KMS-11 (cell line): ENCODE measurements around the gene ANKRD40.

ENCODE experiments used
- H2AFZ ChIP-seq: fragments of 200-600 bp; sonication (generic); 2 replicates; pipeline ENCODE4 v1.6.1; 2016; ENCODE audit warnings: antibody characterized with exemption, mixed run types, low read depth
- H3K27ac ChIP-seq: fragments of 200-600 bp; sonication (generic); 2 replicates; pipeline ENCODE4 v1.6.1; 2016; ENCODE audit warnings: mild to moderate bottlenecking, mixed run types
- H3K27me3 ChIP-seq: fragments of 200-600 bp; sonication (generic); 2 replicates; pipeline ENCODE4 v1.6.1; 2017; ENCODE audit warnings: mild to moderate bottlenecking, low read depth, mixed run types, moderate library complexity; ENCODE audit not compliant: insufficient read depth
- H3K36me3 ChIP-seq: fragments of 200-600 bp; sonication (generic); 2 replicates; pipeline ENCODE4 v1.6.1; 2017; ENCODE audit warnings: mild to moderate bottlenecking, mixed run types; ENCODE audit not compliant: insufficient read depth
- H3K4me1 ChIP-seq: fragments of 200-600 bp; sonication (generic); 2 replicates; pipeline ENCODE4 v1.6.1; 2016; ENCODE audit warnings: mild to moderate bottlenecking, low read depth, mixed run types; ENCODE audit not compliant: poor library complexity, severe bottlenecking
- H3K4me2 ChIP-seq: fragments of 200-600 bp; sonication (generic); 2 replicates; pipeline ENCODE4 v1.7.0; 2016; ENCODE audit warnings: mild to moderate bottlenecking, mixed run types
- H3K4me3 ChIP-seq: fragments of 200-600 bp; sonication (generic); IDR thresholded peaks from 2 replicates; pipeline ENCODE4 v1.6.1; 2017; ENCODE audit warnings: low read depth, low read length, mixed read lengths; ENCODE audit not compliant: insufficient read depth
- H3K79me2 ChIP-seq: fragments of 200-600 bp; sonication (generic); 2 replicates; pipeline ENCODE4 v1.6.1; 2016; ENCODE audit warnings: low read depth, mixed run types; ENCODE audit not compliant: insufficient read depth
- H3K9ac ChIP-seq: fragments of 200-600 bp; sonication (generic); 2 replicates; pipeline ENCODE4 v1.6.1; 2016; ENCODE audit warnings: mild to moderate bottlenecking, mixed run types
- H4K20me1 ChIP-seq: fragments of 200-600 bp; sonication (generic); 2 replicates; pipeline ENCODE4 v1.6.1; 2016; ENCODE audit warnings: mild to moderate bottlenecking, mixed run types; ENCODE audit not compliant: insufficient read depth
- TF ChIP-seq, protein P1 (sequence below): fragments of 200-600 bp; sonication (generic); conservative IDR thresholded peaks from 2 replicates; pipeline ENCODE4 v1.6.1; 2017; ENCODE audit warnings: low read depth, mild to moderate bottlenecking, antibody characterized with exemption, low read length, moderate library complexity, mixed read lengths

ANKRD40 gene

DNA sequence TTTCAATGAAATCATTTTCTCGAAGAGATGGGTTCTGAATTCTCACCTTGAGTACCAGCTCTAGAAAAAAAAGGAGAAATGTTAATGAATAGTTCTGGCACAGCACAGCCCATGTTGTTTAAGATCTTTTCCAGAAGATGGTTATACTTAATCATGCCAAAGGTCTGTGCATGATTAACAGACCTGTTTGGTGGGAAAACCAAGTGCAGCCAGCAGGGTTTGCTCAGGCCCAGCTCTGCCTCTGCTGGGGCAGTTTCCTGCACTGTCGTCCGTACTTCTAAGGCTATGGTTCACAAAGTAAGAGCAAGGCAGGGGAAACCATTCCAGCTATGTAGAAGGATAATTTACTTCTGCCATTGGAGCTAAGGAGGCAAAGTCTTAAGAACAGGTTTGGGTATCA is 10.7 kb downstream of the ANKRD40 start:
- Histone ChIP-seq H2AFZ (no peak overlapping the region), H3K27ac (peak overlapping the region; percentile 64), H3K4me2 (peak overlapping the region; percentile 86), H3K4me3 (no peak overlapping the region), H4K20me1 (no peaks in the 10 kb centered on the region; the same call in 1 of the 2 replicates), H3K36me3 (no peaks in the 10 kb centered on the region; the same call in 1 of the 2 replicates), H3K9ac (peak overlapping the region; percentile 7; the same call in 1 of the 2 replicates), H3K27me3 (no peaks in the 10 kb centered on the region), H3K4me1 (peaks cover 53% of the 10 kb centered on the region), H3K79me2 (peaks cover 20% of the 10 kb centered on the region; the same call in 1 of the 2 replicates)
- TF ChIP-seq, protein P1, sequence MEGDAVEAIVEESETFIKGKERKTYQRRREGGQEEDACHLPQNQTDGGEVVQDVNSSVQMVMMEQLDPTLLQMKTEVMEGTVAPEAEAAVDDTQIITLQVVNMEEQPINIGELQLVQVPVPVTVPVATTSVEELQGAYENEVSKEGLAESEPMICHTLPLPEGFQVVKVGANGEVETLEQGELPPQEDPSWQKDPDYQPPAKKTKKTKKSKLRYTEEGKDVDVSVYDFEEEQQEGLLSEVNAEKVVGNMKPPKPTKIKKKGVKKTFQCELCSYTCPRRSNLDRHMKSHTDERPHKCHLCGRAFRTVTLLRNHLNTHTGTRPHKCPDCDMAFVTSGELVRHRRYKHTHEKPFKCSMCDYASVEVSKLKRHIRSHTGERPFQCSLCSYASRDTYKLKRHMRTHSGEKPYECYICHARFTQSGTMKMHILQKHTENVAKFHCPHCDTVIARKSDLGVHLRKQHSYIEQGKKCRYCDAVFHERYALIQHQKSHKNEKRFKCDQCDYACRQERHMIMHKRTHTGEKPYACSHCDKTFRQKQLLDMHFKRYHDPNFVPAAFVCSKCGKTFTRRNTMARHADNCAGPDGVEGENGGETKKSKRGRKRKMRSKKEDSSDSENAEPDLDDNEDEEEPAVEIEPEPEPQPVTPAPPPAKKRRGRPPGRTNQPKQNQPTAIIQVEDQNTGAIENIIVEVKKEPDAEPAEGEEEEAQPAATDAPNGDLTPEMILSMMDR, result no peak

DNA sequence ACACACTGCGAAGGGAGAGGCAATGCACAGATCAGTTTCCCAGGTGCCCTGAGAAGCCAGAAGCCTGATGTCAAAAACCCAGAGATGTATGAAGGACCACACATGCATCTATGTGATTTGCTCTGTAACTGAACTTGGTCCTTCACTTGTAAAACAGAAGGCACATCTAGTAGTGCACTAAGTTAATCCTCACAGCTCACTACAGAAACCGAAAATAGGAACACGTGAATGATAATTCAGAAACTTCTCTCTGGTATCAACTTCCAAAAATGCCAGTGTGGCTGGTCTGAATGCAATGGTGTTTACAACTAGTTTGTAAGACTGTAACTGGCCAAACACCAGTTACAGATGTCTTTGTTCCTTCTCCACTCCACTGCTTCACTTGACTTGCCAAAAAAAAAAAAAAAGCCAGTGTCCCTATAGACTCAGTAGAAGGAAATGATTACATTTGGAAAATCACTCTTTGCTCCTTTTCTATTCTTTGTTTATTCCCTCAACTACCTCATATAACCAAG is 11.3 kb downstream of the ANKRD40 start:
- Histone ChIP-seq H3K9ac (peak overlapping the region; percentile 7; the same call in 1 of the 2 replicates), H3K4me3 (no peak overlapping the region), H3K4me1 (peaks cover 53% of the 10 kb centered on the region), H3K79me2 (peaks cover 15% of the 10 kb centered on the region; the same call in 1 of the 2 replicates), H3K36me3 (no peaks in the 10 kb centered on the region; the same call in 1 of the 2 replicates), H3K27ac (peak overlapping the region; percentile 64), H3K27me3 (no peaks in the 10 kb centered on the region), H4K20me1 (no peaks in the 10 kb centered on the region; the same call in 1 of the 2 replicates), H2AFZ (no peak overlapping the region), H3K4me2 (peak overlapping the region; percentile 86)
- TF ChIP-seq, protein P1, result no peak

DNA sequence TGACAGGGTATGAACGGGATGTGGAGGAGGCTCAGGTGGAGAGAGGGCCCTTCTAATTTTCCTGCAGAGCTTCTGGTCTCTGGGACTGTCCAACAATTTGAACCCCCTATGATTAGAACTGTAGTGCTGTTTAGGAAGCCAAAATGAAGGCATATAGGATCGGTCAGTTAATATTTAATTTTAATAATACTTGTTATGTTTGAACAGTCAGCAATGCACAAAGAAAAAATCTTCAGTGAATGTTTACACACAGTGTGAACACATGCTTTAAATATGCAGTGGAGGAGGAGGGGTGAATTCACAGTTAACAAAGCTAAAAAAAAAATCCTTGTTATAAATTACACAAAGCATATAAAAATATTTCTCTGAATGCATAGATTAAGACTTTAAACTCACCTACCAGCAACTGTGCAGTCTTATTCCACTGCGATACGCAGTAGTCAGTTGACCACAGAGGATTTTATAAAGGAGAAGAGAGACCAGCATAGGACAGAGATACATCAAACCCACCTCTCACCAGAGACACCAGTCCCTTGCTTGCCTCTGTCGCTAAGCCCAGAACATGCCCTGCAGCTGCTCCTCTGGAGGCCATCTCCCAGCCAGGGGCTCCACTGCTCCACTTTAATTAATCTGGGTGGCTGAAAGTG is 14.6 kb downstream of the ANKRD40 start:
- H3K4me3 ChIP-seq, result no peak overlapping the region
- H3K4me1 ChIP-seq, result peaks cover 41% of the 10 kb centered on the region
- H3K4me2 ChIP-seq, result no peak overlapping the region
- H3K27ac ChIP-seq, result no peak overlapping the region
- H3K27me3 ChIP-seq, result no peaks in the 10 kb centered on the region
- H3K79me2 ChIP-seq, result no peaks in the 10 kb centered on the region; the same call in 1 of the 2 replicates
- no peak overlapping the region for H3K9ac ChIP-seq
- no peaks in the 10 kb centered on the region; the same call in 1 of the 2 replicates for H3K36me3 ChIP-seq
- TF ChIP-seq, protein P1, result no peak
- no peaks in the 10 kb centered on the region for H4K20me1 ChIP-seq
- no peak overlapping the region for H2AFZ ChIP-seq

DNA sequence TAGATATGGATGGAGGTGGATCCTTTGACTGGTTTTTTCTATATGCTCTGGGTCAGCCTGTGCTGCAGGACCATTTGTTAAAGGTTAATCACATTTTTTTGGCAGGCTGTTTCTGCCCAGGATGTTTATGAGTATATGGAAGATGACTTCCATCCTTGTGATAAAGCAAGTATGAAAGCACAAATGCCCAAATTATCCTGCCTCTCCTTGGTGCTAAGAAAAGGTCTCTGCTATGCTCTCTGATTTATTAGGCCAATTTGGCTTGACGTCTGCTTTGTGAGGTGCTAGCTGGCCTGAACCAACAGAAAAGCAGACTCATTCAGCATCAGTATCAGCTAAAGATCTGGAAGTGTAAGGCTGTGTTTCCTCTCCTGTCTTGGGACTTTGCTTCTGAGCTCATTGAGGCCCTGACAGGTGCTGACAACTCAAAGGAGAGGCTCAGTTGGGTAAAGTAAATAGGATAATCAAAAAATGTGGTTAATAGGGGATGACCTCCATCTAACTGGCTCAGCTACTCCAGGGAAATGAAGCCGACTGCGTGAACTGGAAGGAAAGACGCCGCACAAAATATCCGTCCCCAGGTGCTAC is 15.2 kb downstream of the ANKRD40 start:
- H3K4me1 ChIP-seq, result peaks cover 35% of the 10 kb centered on the region
- TF ChIP-seq, protein P1, result no peak

More for the DNA sequence above, 15.2 kb downstream of the ANKRD40 start:
- Histone ChIP-seq H3K79me2 (no peaks in the 10 kb centered on the region; the same call in 1 of the 2 replicates), H3K4me2 (no peak overlapping the region), H3K9ac (no peak overlapping the region), H3K36me3 (no peaks in the 10 kb centered on the region; the same call in 1 of the 2 replicates), H3K27me3 (no peaks in the 10 kb centered on the region), H3K4me3 (no peak overlapping the region), H4K20me1 (no peaks in the 10 kb centered on the region), H2AFZ (no peak overlapping the region), H3K27ac (no peak overlapping the region)
